HepG2 (cell line): Measurements from ENCODE around the gene CASKIN2. TPM values are rescaled to one million over a fixed set of nuclear protein-coding genes. Genes with fewer than 3 reads are reported as not detected.

Experiments used
- microRNA-seq: library from miRNA; unstranded; fragments of <30 nt; microRNA quantifications from one replicate; pipeline ENCODE4, GENCODE V29; 2020
- polyA plus RNA-seq, 8 experiments: library from polyadenylated mRNA; depleted of rRNA in 3 of 8; stranded (reverse) in 7 of 8; unstranded in 1 of 8; fragments of >200 nt; fragmentation: Illumina TruSeq in 4 of 8; extraction: Trizol in 4 of 8; gene quantifications; 2 replicates each; pipeline versions ENCODE4 v1.2.1 to v1.2.3, GENCODE V29; 2011 to 2016; ENCODE audit warnings: low read depth in 4 of 8, missing spikeins in 1 of 8, mixed read lengths in 1 of 8; ENCODE audit not compliant: insufficient read depth in 1 of 8
- total RNA-seq, 5 experiments: library from RNA; depleted of rRNA; stranded (reverse); fragments of >200 nt; fragmentation: Illumina TruSeq; extraction: Trizol; gene quantifications; 2 replicates each; pipeline ENCODE4 v1.2.3, GENCODE V29; 2016; ENCODE audit warnings: low read depth in 1 of 5

Gene CASKIN2
- total and polyA plus RNA-seq, 2 of the 13 experiments (the other 11 are each of a cell fraction or from before 2014, with no cell fraction given), result 5.2 to 7.8 TPM

Small RNA genes lying within 50 kb of the gene (microRNA-seq; reads per million reads assigned to microRNA genes)
- 1.0 reads per million for gene MIR6785

Other genes with a start within 250 kb of the CASKIN2 start
- gene MIF4GD, start 244.3 kb downstream of the CASKIN2 start, total RNA-seq (2016; rRNA removed; fragmentation: Illumina TruSeq; extraction: Trizol), result 12.4 and 14.0 TPM in 2 replicates
- 28.0 and 28.5 TPM in 2 replicates for gene MIF4GD, start 244.3 kb downstream of the CASKIN2 start, polyA plus RNA-seq (2011; rRNA removed)
- gene SLC25A19, start 226.1 kb downstream of the CASKIN2 start, total RNA-seq (2016; rRNA removed; fragmentation: Illumina TruSeq; extraction: Trizol), result 41.4 and 42.2 TPM in 2 replicates
- gene SLC25A19, start 226.1 kb downstream of the CASKIN2 start, polyA plus RNA-seq (2011; rRNA removed), result 24.4 and 27.7 TPM in 2 replicates
- gene GRB2, start 109.9 kb downstream of the CASKIN2 start, total RNA-seq (2016; rRNA removed; fragmentation: Illumina TruSeq; extraction: Trizol), result 92.3 and 95.7 TPM in 2 replicates
- gene GRB2, start 109.9 kb downstream of the CASKIN2 start, polyA plus RNA-seq (2011; rRNA removed), result 67.9 and 84.6 TPM in 2 replicates
- gene TMEM94, start 58.9 kb downstream of the CASKIN2 start, total RNA-seq (2016; rRNA removed; fragmentation: Illumina TruSeq; extraction: Trizol), result 20.8 and 32.6 TPM in 2 replicates
- gene TMEM94, start 58.9 kb downstream of the CASKIN2 start, polyA plus RNA-seq (2011; rRNA removed), result 134 and 150 TPM in 2 replicates
- gene TSEN54, start 991 bp upstream of the CASKIN2 start, total RNA-seq (2016; rRNA removed; fragmentation: Illumina TruSeq; extraction: Trizol), result 43.6 and 62.9 TPM in 2 replicates
- 63.3 and 64.4 TPM in 2 replicates for gene TSEN54, start 991 bp upstream of the CASKIN2 start, polyA plus RNA-seq (2011; rRNA removed)
- 53.9 and 86.7 TPM in 2 replicates for gene LLGL2, start 10.2 kb upstream of the CASKIN2 start, total RNA-seq (2016; rRNA removed; fragmentation: Illumina TruSeq; extraction: Trizol)
- gene LLGL2, start 10.2 kb upstream of the CASKIN2 start, polyA plus RNA-seq (2011; rRNA removed), result 83.0 and 109 TPM in 2 replicates
- 1.9 and 2.8 TPM in 2 replicates for gene MYO15B, start 72.3 kb upstream of the CASKIN2 start, total RNA-seq (2016; rRNA removed; fragmentation: Illumina TruSeq; extraction: Trizol)
- 8.1 and 11.2 TPM in 2 replicates for gene MYO15B, start 72.3 kb upstream of the CASKIN2 start, polyA plus RNA-seq (2011; rRNA removed)
- not detected in 2 replicates for gene SMIM5, start 117.9 kb upstream of the CASKIN2 start, total RNA-seq (2016; rRNA removed; fragmentation: Illumina TruSeq; extraction: Trizol)
- gene SMIM5, start 117.9 kb upstream of the CASKIN2 start, polyA plus RNA-seq (2011; rRNA removed), result 0.05 TPM in 1 of 2 replicates, not detected in the other
- 17.8 and 32.0 TPM in 2 replicates for gene RECQL5, start 151.6 kb upstream of the CASKIN2 start, total RNA-seq (2016; rRNA removed; fragmentation: Illumina TruSeq; extraction: Trizol)
- gene RECQL5, start 151.6 kb upstream of the CASKIN2 start, polyA plus RNA-seq (2011; rRNA removed), result 27.7 and 33.4 TPM in 2 replicates
- 99.4 and 109 TPM in 2 replicates for gene SAP30BP, start 151.8 kb upstream of the CASKIN2 start, total RNA-seq (2016; rRNA removed; fragmentation: Illumina TruSeq; extraction: Trizol)
- 67.7 and 80.1 TPM in 2 replicates for gene SAP30BP, start 151.8 kb upstream of the CASKIN2 start, polyA plus RNA-seq (2011; rRNA removed)
- 4.0 and 6.9 TPM in 2 replicates for gene ITGB4, start 205.9 kb upstream of the CASKIN2 start, total RNA-seq (2016; rRNA removed; fragmentation: Illumina TruSeq; extraction: Trizol)
- 14.5 and 14.7 TPM in 2 replicates for gene ITGB4, start 205.9 kb upstream of the CASKIN2 start, polyA plus RNA-seq (2011; rRNA removed)
- 93.6 and 95.6 TPM in 2 replicates for gene GALK1, start 249.7 kb upstream of the CASKIN2 start, total RNA-seq (2016; rRNA removed; fragmentation: Illumina TruSeq; extraction: Trizol)
- gene GALK1, start 249.7 kb upstream of the CASKIN2 start, polyA plus RNA-seq (2011; rRNA removed), result 59.9 and 93.0 TPM in 2 replicates